ENCODE data around the gene NCK1.

Gene NCK1

DNA sequence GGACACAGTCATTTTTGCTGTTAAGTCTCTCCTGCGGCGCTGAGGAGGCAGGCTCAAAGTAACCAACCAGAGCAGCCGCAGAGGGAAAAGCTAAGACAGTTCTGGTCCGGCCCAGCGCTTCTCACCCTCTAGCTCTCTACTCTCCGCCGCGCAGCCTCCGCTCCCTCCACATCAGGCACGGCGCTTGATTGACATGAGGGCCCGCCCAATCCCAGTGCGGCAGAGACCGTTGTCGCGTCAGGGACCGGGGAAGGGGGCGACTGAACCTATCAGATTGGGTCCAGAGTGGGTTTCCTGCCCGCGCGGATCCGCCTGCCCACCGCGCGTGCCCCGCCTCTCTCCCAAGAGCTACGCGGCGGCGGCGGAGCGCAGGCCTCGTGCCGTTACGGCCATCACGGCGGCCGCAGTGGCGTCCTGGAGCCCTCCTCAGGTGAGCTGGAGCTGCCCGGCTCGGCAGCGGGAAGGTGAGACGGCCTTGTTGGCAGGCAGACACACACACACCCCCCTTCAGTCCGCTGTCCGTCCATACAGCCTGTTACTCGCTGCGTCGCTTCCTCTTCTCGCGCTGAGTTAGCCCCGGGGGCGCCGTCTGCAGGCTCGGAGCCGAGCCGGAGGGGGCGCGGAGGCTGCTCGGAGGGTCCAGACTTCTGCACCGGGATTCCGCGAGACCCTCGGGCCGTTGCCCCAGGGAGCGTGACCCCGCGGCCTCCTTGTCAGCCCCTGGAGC is at the start of gene NCK1:
Gene NCK1, plus strand, starts transcription at position 319 of the 727 bp plus-strand sequence. CDS start 65,794 bp downstream, outside the sequence.
- DNase-seq (ENCODE audit: low spot score), result peak; percentile 99

DNA sequence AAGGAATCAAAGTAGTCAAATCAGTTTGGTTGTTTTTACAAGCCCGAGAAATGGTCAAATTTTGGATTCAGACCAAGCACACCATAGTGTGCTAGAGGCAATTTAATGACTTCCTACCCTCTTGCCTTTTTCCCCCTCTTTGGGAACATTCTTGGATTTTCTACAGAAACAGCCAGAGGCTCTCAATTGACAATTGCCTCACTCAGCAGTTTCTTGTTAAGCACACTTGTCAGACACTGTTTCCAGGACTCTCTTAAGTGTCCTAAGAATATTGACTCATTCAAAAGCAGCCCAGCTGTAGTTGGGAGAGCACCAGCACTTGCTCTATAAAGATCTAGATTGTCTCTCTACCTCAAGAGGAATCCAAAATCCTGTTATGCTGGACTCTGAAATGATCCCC is 44.6 kb upstream of the NCK1 start:
- DNase-seq (ENCODE audit: low spot score), result peak; percentile 13

DNA sequence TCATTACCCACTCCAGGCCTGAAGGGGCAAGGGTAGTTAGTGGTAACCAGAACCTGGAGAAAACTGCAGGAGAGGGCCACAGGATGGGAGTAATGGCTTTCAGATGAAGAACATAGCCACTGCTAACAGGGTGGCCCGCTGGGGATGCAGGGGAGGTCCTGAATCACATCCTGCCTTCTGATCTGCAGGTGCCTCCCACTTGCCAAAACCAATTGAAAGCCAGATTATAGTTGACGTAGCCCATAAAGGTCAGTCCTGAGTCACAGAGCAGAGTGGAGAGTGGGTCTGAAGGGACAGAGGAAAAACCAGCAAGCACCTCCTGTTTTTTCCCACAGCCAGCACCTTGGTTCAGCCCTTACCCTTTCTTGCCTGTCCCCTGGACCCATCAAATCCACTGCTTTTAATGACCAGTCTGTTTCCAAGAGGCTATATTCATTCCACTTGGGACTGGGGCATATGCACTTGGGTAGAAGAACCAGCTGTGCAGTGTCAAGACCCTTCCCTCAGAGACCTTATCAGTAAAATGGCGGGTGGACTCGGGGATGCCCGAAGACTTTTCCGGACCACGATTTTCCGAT is 43.7 kb upstream of the NCK1 start:
- no peak for DNase-seq (ENCODE audit: low spot score)

DNA sequence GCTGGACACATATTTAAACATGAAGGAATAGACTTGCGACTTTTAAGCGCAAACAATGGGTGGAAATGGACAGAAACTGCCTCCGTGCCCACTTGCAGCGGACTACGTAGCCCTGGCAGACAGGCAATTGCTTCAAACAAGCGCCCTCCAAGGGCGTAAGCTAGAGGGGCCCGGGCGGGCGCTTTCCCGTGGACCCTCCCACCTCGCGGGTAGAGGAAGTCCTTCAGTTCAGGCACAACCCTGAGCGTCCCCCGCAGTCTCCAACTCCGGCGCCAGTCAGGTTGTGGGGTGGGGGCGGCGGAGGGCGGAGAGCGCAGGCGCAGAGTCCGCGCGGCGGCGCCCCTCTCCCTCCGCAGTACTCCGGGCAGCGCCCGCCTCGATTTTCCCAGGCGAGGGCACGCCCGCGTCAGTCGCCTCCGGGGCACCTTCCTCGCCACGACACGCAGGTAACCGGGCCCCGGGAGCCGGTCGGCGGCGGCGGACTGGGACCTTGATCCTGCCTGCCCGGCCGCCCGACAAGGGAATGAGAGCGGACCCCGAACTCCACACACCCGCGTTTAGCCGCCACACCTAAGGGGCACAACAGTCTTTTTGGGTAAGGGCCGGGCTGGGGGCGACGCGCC is 43.1 kb upstream of the NCK1 start, which contains the start of gene SLC35G2:
Gene SLC35G2, plus strand, starts transcription at position 358 of the 623 bp plus-strand sequence. CDS start 35,335 bp downstream, outside the sequence.
- peak; percentile 58 for DNase-seq (ENCODE audit: low spot score)

DNA sequence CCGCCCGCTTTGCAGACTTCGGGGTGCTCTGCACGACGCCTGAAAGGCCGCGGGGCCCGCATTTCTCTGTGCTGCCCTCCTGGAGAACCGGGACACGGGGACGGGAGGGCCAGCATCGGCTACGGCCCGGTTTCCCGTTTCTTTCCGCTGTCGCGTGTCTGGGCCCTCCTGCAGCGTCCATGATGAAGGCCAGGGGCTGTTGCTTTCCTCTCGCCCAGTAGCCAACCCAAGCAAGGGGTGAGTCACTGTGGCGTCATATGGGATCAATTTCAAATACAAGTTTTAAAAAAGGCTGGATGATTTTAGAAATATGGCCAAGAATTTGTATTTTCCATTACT is 42.6 kb upstream of the NCK1 start:
- DNase-seq (ENCODE audit: low spot score), result no peak

DNA sequence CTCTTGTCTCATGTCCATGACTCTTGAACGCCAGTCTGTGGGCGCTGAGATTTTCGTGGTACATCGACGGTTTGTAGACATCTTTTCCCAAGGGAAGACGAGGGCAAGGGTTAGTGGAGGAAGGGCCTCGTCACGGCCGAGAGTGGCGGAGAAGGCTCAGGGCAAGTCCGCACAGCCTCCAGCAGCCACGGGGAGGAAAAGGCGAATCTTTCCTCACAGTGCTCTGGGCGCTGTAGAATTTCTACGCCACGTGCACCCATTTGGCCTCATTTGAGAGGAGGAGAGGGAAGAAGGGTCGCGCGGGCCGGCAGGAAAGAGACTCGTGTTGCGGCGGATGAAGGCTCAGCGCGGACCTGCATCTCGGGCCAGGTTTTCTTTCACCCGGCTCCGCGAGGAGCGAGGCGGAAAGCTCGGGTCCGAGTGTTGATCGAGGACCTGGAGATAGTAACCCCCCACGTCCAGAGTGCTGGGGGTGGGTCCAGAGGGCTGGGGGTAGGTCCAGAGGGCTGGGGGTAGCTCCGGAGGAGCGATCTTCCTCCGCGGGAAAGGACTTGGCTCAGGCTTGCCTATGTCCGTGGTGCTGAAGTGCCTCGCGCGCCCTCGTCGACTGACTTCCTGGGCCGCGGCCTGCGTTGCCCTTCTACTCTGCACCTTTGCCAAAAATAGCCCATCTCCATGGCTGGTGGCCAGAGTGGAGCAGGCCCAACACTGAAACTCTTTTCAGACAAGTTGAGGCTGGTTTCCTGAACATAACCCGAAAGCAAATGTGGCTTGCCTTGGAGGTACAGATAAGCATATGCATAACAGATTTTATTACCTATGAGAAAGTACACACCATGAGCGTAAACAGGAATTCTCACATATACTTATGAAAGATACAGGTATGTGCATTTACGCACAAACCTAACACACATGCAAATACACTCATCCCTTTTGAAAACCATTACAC is 42.0 kb upstream of the NCK1 start:
- no peak for DNase-seq (ENCODE audit: low spot score)

DNA sequence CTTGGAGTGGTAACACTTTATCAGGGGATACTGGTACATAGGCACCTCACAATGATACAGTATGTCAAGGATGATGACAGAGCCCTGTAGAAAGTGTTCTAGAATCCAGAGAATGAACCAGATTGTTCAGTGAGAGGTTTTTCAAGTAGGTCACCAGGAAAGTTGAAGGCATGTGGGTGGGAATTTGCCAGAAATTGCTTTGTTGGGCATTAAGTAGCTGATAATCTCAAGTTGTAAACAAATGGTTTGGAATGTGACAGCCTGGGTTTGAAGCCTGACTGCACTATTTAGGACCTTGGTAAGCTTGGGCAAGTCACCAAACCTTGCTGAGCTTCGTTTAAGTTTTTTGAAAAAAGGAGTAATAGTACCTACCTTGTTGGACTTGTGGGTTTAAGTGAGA is 30.5 kb upstream of the NCK1 start:
- no peak for DNase-seq (ENCODE audit: low spot score)

DNA sequence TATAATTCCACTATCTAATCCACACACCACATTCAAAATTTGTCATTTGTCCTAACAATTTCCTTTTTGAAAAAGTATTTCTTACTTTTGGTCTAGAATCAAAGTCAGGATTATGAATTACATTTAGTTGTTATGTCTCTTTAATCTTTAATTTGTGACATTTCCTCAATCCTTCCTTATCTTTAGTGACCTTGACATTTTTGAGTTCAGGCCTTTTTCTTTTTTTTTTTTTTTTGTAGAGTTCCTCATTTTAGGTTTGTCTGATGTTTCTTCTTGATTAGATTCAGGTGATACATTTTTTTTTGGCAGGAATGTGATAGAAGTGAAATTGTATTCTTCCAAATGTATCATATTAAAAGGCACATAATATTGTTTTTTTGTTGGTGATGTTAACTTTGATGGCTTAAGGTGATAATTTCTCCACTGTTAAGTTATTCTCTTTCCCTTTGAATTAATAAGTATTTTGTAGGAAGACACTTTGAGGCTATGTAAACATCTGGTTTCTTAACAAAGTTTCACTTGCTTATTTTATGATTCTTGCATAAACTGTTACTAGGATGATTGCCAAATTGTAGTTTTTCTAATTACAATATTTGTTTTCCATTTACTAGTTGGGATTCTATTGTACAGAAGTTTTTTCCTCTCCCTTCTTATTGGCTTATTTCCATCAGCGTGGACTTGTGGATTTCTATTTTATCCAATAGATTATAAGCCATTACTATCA is 26.8 kb upstream of the NCK1 start:
- no peak for DNase-seq (ENCODE audit: low spot score)

DNA sequence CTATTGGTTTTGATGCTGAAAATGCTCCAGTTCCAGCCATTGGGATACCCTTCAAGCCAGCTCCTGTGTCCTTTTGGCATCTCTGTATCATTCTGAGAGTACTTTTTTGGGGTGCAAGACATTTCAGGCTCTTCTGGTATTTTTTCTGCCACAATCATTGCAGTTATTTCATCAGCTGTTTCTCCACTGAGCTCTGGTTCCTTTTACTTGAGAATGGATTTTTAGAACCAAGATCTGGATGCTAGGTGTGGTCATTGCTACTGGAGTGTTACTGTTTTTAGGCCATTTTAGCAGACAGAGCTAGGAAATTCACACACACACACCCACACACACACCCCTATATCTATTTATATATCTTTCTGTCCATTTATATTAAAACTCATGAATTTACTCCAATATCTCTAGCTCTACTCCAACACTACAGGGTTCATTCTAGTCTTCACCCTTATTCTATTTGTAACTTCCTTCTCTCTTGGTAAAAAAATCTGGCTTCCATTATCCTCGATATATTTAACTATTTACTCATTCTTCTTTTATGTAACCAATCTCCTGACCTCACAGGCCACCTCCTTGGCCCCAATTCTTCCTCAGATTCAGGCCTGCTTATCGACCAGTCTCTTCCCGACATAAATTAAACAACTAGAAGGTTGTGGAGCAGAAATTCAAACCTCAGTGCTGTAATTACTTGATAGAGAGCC is 26.0 kb upstream of the NCK1 start:
- DNase-seq (ENCODE audit: low spot score), result no peak

DNA sequence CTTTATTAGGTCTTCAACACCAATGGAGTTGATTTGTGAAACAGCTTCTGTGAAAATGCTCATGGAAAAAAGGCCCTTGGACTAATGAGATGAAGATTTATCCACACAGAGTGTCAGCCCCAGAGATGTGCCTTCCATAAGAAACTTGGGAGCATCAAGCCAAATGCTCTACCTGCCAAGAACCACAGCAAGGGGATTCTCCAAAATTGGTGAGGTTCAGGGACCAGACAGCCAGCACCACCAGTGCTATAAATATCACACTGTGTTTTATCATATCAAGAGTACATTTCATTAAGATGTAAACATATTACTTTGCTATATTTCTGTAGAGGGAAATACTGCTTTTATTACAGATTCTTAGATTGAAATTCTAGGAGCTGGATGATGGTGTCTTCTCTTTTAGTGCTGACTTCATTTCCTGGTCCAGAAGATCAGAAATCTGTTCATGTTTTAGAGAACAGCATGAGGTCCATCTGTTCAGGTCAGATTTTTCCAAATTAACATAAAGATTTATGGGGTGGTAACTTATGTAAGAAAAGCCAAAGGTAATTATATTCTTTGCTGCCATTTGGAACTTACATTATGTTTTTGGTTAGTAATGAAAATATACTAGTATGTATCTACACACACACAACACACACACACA is 25.4 kb upstream of the NCK1 start:
- no peak for DNase-seq (ENCODE audit: low spot score)

DNA sequence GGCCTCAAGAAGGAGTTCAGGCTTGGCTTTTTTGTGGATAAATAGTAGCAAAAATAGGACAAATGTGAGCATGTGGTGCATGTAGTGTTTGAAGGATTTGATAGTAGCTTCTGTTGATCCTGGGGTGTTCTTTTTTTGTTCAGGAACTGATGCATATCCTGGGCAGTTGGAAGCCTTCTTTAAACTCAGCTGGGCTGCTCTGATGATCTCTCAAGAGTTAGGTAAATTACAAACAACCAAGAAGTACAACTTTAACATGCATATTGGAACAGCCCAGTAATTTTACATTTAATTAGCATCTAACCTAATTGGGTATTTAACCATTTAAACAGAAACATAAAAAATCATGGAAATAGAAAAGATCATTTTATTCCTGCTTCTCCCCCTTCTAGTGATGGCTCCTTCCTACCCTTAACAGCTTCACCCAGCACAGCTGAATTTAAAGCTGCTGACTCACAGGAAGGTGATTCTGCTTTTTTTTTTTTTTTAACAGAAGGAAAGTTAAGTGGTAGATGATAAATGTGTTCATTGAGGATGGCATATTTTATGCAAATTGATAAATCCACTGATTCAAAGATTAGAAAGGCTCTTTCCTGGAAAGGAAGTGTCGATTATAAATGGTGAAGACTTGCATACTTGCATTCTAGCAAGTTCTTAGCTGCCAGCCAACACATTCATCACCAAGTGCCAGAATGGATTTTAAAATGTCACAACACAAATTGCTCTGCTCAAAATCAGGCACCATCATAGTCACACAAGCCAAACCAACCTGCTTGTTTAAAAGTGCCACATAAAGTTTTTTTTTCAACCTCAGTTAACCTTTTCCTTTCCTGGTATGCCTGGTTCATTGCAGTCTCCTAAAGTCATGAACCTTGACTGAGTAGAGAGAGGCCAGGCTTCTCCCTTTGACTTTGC is 23.1 kb upstream of the NCK1 start:
- peak; percentile 37 for DNase-seq (ENCODE audit: low spot score)

DNA sequence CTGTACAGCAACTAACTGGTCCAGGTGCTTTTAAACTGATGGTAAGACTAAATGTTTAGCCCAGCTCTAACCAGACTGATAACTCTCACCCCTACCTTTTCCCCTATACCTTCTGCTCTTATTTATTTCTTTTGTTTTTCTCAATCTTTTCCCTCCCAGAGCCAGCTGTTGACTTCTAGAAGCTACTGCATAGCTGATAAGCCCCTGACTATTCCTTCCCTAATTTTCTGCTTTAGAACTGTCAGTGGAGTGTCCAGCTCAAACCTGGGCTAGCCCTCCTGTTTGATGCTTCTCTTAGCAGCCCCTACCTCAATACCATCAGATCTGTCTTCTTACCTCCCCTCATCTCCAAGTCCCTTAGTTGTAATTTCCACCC is 22.5 kb upstream of the NCK1 start:
- no peak for DNase-seq (ENCODE audit: low spot score)

DNA sequence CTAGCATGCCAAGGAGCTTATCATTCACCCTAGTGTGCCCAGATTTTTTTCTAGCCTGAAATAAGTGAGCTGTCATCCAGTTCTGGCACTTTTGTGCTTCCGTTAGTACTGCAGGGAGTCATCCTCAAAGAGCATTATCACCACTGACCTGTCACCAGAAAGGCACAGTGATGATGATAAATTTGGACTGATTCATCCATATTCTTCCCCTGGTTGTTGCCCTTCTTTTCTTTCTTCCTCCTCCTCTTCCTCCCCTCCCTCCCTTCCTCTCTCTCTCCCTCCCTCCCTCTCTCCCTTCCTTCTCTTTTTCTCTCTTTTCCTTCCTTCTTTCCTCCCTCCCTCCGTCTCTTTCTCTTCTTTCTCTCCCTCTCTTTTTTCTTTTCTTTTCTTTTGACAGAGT is 21.8 kb upstream of the NCK1 start:
- no peak for DNase-seq (ENCODE audit: low spot score)

DNA sequence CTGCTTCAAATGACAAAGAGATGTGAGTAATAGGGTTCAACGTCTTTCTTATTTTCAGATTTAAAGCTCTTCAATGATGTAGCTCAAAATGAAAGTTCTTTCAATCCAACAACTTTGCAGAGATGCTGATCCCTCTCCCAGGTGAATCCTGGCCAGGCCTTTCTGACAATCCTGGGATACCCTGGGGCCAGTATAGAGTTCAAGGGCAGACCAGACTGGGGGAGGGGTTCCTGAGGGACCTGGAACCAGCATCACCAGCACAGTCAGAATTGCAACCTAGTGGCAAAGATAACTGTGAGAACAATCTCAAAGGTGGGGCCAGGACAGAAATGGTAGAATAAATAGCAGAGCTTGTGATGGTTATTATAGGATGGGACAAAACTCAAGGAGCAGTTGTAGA is 19.7 kb upstream of the NCK1 start:
- no peak for DNase-seq (ENCODE audit: low spot score)

DNA sequence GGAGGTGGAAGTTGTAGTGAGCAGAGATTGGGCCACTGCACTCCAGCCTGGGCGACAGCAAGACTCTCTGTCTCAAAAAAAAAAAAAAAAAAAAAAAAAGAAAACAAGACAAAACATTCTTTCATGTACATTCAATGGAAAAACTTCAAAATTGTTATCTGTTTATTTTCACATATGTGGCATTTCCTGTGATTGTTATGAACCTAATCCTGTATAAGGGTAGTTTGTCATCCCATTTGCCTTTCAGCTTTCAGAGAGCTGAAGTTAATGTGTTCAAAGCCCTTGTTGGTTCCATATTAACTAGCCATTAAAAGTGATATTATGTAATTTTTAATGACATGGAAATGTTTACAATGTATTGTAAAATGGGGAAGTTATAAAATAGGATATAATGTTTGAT is 17.3 kb upstream of the NCK1 start:
- no peak for DNase-seq (ENCODE audit: low spot score)

DNA sequence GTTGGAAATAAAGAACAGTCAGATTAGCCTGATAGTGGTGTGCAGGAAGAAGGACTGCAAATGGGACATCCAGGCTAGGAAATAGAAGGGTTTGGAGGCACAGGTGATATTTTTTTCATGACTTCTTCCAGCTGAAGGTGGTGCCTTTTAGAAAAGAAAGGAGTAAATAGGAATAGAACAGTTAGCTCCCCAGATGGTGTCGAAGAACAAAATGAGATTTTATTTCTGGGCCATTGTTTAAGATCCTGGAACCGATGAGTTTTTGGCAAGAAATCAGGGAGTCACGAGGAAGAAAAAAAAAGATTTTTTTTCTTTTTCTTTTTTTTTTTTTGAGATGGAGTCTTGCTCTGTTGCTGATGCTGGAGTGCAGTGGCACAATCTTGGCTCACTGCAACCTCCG is 9.8 kb upstream of the NCK1 start:
- DNase-seq (ENCODE audit: low spot score), result no peak

DNA sequence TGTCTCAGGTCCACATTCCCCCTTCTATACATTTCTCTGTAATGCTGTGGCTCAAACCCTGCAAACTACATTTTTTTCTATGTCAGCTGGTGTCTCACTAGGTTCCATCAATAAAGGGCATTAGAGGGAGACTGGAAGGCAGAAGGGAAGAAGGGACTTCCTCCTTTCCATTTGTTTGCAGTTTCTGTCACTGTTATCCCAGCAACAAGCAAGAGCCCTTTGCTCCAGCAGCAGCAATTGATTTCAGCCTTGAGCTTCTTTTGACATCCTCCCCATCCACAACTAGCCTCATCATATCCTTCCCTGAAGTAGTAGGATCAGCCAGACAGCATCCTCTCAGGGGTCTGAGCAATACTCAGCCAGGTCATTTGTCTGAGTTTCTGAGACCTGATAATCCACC is 5.3 kb upstream of the NCK1 start:
- DNase-seq (ENCODE audit: low spot score), result no peak

DNA sequence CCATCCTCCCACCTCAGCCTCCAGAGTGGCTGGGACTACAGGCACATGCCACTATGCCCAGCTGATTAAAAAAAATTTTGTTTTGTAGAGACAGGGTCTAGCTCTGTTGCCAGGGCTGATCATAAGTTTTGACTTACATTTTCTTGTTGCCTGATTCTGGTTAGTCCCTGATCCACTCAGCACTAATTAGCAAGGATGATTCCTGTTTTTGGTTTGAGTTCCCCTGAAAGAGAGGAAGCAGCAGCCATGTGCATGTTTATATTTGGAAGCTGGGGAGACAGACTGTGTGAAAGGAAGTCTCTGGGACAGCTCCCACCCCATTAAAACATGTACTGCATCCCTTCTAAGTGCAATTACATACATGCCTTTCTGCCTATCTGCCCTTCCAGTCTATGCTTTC is 3.6 kb upstream of the NCK1 start:
- DNase-seq (ENCODE audit: low spot score), result peak; percentile 21

DNA sequence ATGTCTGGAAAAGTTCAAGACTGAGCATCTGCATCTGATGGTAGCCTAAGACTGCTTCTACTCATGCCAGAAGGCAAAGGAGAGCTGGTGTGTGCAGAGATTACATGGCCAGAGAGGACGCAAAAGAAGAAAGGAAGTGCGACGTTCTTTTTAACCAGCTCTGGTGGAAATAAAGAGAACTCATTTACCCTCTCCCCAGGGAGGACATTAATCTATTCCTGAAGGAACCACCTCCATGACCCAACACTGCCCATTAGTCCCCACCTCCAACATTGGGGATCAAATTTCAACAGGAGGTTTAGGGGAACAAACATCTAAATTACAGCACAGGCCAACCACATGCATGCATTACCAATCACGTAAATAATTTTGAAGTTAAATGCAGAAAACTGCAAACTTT is 1.5 kb upstream of the NCK1 start:
- DNase-seq (ENCODE audit: low spot score), result no peak

Data from putamen (tissue), 1 donor.